ENCODE results near the gene NXPH4.

Gene NXPH4

GRCh38 chr12:57183939-57184725, 32.5 kb upstream of the NXPH4 start:
- no peak for DNase-seq (ENCODE audit: low read depth)

GRCh38 chr12:57185403-57185802, 31.2 kb upstream of the NXPH4 start:
- no peak for DNase-seq (ENCODE audit: low read depth)

GRCh38 chr12:57185906-57186508, 30.6 kb upstream of the NXPH4 start:
- no peak for DNase-seq (ENCODE audit: low read depth)

- DNase-seq (ENCODE audit: low read depth), result no peak
These were observed 29.1 kb upstream of the NXPH4 start for GRCh38 chr12:57187222-57188089.

- no peak for DNase-seq (ENCODE audit: low read depth)
These were observed 28.5 kb upstream of the NXPH4 start for GRCh38 chr12:57188090-57188425.

GRCh38 chr12:57190037-57190436, 26.6 kb upstream of the NXPH4 start:
- no peak for DNase-seq (ENCODE audit: low read depth)

- no peak for DNase-seq (ENCODE audit: low read depth)
These were observed 25.8 kb upstream of the NXPH4 start for GRCh38 chr12:57190821-57191220.

- peak; percentile 14 for DNase-seq (ENCODE audit: low read depth)
These were observed 25.2 kb upstream of the NXPH4 start for GRCh38 chr12:57191410-57191809.

GRCh38 chr12:57192920-57193319, 23.7 kb upstream of the NXPH4 start:
- no peak for DNase-seq (ENCODE audit: low read depth)

GRCh38 chr12:57193706-57194245, 22.8 kb upstream of the NXPH4 start:
- DNase-seq (ENCODE audit: low read depth), result no peak

GRCh38 chr12:57194253-57194652, 22.3 kb upstream of the NXPH4 start:
- DNase-seq (ENCODE audit: low read depth), result no peak

- DNase-seq (ENCODE audit: low read depth), result no peak
These were observed 21.4 kb upstream of the NXPH4 start for GRCh38 chr12:57195186-57195585.

- DNase-seq (ENCODE audit: low read depth), result no peak
These were observed 20.8 kb upstream of the NXPH4 start for GRCh38 chr12:57195611-57196371.

GRCh38 chr12:57196439-57196838, 20.2 kb upstream of the NXPH4 start:
- no peak for DNase-seq (ENCODE audit: low read depth)

GRCh38 chr12:57196956-57197355, 19.6 kb upstream of the NXPH4 start:
- no peak for DNase-seq (ENCODE audit: low read depth)

GRCh38 chr12:57198329-57198728, 18.3 kb upstream of the NXPH4 start:
- no peak for DNase-seq (ENCODE audit: low read depth)

- no peak for DNase-seq (ENCODE audit: low read depth)
These were observed 17.4 kb upstream of the NXPH4 start for GRCh38 chr12:57199191-57199590.

- DNase-seq (ENCODE audit: low read depth), result no peak
These were observed 16.1 kb upstream of the NXPH4 start for GRCh38 chr12:57200497-57200896.

GRCh38 chr12:57201219-57201618, 15.4 kb upstream of the NXPH4 start:
- no peak for DNase-seq (ENCODE audit: low read depth)

GRCh38 chr12:57201631-57202030, 15.0 kb upstream of the NXPH4 start:
- DNase-seq (ENCODE audit: low read depth), result no peak

GRCh38 chr12:57202321-57202720, 14.3 kb upstream of the NXPH4 start:
- no peak for DNase-seq (ENCODE audit: low read depth)

- no peak for DNase-seq (ENCODE audit: low read depth)
These were observed 13.4 kb upstream of the NXPH4 start for GRCh38 chr12:57203201-57203600.
